Measurements from ENCODE around the gene PAK6.

The PAK6 gene

GRCh38 chr15:40276927-40277326 is 38.1 kb downstream of the PAK6 start:
- DNase-seq (ENCODE audit: low spot score), result no peak

- DNase-seq (ENCODE audit: low spot score), result no peak
These were observed 38.6 kb downstream of the PAK6 start for GRCh38 chr15:40277471-40277870.

- no peak for DNase-seq (ENCODE audit: low spot score)
These were observed 39.2 kb downstream of the PAK6 start for GRCh38 chr15:40278026-40278425.

GRCh38 chr15:40279437-40280141 is 40.7 kb downstream of the PAK6 start:
- DNase-seq (ENCODE audit: low spot score), result peak; percentile 76

- no peak for DNase-seq (ENCODE audit: low spot score)
These were observed 41.6 kb downstream of the PAK6 start for GRCh38 chr15:40280260-40281056.

- no peak for DNase-seq (ENCODE audit: low spot score)
These were observed 42.4 kb downstream of the PAK6 start for GRCh38 chr15:40281057-40281800.

GRCh38 chr15:40281801-40282146 is 42.9 kb downstream of the PAK6 start:
- DNase-seq (ENCODE audit: low spot score), result no peak

- peak; percentile 62 for DNase-seq (ENCODE audit: low spot score)
These were observed 43.4 kb downstream of the PAK6 start for GRCh38 chr15:40282147-40282868.

GRCh38 chr15:40282869-40283614 is 44.2 kb downstream of the PAK6 start, which contains the start of gene ANKRD63:
Gene ANKRD63 (minus strand): TSS chr15:40283064. CDS start chr15:40282586, 478 bp downstream.
- peak; percentile 29 for DNase-seq (ENCODE audit: low spot score)

GRCh38 chr15:40283615-40284300 is 44.9 kb downstream of the PAK6 start:
- no peak for DNase-seq (ENCODE audit: low spot score)

GRCh38 chr15:40285151-40285550 is 46.3 kb downstream of the PAK6 start:
- DNase-seq (ENCODE audit: low spot score), result no peak

- DNase-seq (ENCODE audit: low spot score), result no peak
These were observed 46.7 kb downstream of the PAK6 start for GRCh38 chr15:40285554-40286011.

GRCh38 chr15:40286061-40286532 is 47.2 kb downstream of the PAK6 start:
- DNase-seq (ENCODE audit: low spot score), result no peak

- DNase-seq (ENCODE audit: low spot score), result no peak
These were observed 47.9 kb downstream of the PAK6 start for GRCh38 chr15:40286794-40287193.

- no peak for DNase-seq (ENCODE audit: low spot score)
These were observed 48.6 kb downstream of the PAK6 start for GRCh38 chr15:40287505-40287904.

- DNase-seq (ENCODE audit: low spot score), result no peak
These were observed 49.1 kb downstream of the PAK6 start for GRCh38 chr15:40287968-40288367.

GRCh38 chr15:40289140-40289775 is 50.4 kb downstream of the PAK6 start:
- peak; percentile 40 for DNase-seq (ENCODE audit: low spot score)

GRCh38 chr15:40290545-40290917 is 51.7 kb downstream of the PAK6 start:
- DNase-seq (ENCODE audit: low spot score), result no peak

- DNase-seq (ENCODE audit: low spot score), result peak; percentile 75
These were observed 52.2 kb downstream of the PAK6 start for GRCh38 chr15:40290918-40291574.

Measured in LoVo (cell line).